Measurements from ENCODE around the gene CACNA2D3.

The CACNA2D3 gene

DNA sequence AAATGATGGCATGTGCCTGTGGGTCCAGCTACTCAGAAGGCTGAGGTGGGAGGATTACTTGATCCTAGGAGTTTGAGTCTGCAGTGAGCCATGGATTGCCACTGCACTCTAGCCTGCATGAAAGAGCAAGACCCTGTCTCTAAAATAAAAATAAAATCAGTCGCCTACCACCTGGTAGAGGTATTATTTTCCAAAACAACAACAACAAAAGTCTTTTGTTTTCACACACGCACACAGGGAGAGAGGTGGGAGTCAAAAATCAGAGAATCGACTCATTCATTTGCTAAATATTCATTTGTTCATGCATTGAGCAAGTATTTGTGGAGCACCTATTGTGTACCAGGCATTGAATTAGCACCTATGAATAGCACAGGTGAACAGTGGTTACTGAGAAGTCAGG, 587.4 kb downstream of the CACNA2D3 start:
- no peak for DNase-seq

DNA sequence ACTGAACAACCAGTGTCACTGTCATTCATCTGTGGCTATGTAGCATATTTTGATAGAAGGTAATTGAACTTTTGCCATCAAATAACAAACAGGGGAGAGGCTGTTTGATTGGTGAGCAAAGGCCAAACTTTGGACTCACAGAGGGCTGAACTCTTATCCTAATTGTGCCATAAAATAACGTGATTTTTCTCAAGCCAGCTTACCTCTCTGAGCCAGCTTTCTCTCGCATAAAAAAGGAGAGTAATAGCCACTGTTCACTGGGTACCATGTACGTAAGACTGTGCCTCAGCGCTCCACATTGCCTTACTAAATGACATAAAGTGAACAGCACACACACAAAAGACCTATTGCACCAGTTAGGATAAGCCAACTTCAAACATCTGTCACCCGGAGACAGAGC, 588.6 kb downstream of the CACNA2D3 start:
- no peak for DNase-seq

DNA sequence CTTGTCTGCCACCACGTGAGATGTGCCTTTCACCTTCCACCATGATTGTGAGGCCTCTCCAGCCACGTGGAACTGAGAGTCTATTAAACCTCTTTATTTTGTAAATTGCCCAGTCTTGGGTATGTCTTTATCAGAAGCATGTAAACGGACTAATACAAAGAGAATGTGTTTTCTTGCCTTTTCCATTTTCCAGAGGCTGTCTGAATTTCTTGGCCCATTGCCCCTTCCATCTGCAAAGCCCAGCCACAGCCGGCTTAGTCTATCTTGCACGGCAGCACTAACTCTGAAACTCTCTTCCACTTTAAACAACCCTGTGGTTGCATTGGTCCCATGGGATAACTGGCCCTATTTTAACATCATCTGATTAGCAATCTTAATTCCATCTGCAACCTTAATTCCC, 590.2 kb downstream of the CACNA2D3 start:
- DNase-seq: no peak

DNA sequence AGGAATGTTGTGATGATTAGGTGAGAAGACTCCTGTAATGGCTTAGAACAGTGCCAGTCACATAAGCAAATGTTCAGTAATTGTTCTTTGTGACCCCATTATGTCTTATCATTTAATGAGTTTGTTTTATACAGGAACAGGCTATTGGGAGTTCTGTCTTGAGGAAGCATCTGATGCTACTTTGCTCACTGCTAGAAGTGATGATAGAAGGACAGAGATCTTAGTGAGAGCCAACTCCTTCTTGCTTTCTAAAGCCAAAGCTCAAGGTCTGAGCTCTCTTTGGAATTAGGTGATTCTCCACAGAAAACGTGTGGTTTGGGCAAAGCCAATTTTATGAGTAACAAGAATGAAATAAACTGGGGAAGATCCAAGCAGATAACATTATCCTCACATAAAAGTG, 590.7 kb downstream of the CACNA2D3 start:
- DNase-seq: no peak

GRCh38 chr3:54713455-54713854, 591.1 kb downstream of the CACNA2D3 start:
- no peak for DNase-seq

DNA sequence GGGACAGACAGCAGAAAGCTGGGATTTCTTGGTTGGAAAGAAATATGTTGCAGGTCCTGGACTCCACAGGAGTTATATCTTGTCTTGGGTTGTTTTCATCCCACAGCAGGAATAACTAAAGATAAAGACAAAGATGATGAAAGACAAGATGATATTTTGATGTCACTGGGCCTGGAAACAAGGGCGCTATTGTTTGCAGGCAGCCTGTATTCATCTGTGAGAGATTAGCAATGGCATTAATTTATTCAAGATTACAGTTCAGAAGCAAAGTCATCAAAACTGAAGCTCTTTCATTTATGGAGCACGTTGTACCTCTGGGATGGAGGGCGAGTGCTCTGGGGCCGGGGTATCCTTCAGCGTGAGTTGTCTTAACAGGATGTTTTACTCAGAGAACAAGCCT, 591.7 kb downstream of the CACNA2D3 start:
- no peak for DNase-seq

GRCh38 chr3:54717506-54717905, 595.2 kb downstream of the CACNA2D3 start:
- DNase-seq: no peak

GRCh38 chr3:54719914-54720313, 597.6 kb downstream of the CACNA2D3 start:
- no peak for DNase-seq

- no peak for DNase-seq
Observed at GRCh38 chr3:54720604-54721003, 598.3 kb downstream of the CACNA2D3 start.

GRCh38 chr3:54731732-54732445, 609.5 kb downstream of the CACNA2D3 start:
- DNase-seq: no peak

- no peak for DNase-seq
Observed at GRCh38 chr3:54733106-54734006, 611.0 kb downstream of the CACNA2D3 start.

GRCh38 chr3:54736459-54736858, 614.1 kb downstream of the CACNA2D3 start:
- no peak for DNase-seq

DNA sequence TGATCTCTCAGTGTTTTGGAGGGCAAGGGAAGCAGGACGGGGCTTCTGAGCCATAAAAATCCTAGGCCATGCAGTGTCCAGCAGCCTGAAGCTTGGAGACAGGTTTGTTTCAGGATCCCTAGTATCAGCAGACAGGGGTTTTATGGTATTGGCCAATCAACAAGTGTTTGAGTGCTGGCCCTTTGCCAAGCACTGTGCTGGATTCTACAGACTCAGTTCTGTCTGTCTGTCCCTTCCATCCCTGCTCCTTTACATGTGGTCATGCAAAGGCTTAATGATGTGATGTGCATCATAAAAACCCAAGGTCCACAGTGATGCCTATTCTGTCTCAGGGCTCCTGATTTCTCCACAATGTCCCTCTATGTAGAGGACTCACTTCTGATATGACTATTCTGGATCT, 621.4 kb downstream of the CACNA2D3 start:
- no peak for DNase-seq

GRCh38 chr3:54744291-54744690, 621.9 kb downstream of the CACNA2D3 start:
- DNase-seq: no peak

DNA sequence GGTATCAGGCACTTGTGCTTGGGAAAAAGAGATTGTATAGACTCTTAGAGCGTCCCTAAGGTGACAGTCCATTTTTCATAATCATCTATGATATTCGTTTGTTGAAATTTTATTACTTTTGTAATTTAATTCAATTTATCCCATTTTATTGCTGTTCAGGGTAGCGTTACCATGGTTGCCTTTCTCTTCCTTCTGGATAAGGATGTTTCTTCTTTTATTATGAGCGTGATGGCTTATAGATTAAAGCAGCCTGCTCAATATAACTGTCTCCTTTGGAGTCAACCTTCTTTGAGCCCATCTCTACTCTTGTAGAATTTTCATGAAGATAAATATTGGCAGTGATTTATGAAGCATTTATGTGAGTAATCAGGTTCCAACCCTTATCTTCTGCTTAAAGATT, 623.5 kb downstream of the CACNA2D3 start:
- DNase-seq: no peak

DNA sequence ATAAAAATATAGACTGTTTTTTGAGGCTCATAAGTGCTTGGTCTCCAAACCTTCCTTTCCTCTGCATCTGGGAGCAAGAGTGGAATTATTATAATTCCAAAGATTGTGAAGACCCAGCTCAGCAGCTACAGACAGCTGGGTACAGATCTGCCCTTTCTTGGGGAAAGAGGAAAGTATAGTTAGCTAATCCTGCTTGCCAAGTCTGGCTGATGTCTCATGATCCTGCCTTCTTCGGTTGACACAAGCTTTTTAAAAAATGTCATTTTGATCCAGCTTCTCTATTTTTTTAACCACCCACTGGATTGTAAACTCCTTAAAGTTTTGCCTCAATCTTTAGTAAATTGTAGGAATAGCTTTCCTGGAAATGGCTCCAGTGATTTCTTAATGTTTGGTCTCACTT, 624.4 kb downstream of the CACNA2D3 start:
- no peak for DNase-seq

DNA sequence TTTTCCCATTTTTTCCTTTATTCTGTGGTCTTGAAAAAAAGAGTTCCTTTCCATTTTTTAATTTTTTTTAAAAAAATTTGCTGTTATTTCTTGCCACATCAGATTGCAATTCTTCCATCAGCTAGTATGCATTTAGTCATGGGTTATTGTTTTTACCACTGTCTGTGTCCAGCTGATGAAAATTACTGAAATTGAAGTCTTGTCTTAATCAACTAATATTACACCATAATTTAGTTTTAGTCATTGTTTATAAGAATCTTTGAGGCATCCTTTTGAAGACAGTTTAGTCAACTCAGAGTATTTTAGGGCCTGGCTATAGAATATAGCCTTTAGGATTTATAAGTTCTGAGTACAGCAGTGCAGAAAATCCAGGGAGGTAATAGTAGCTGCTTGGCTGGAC, 633.4 kb downstream of the CACNA2D3 start:
- no peak for DNase-seq

DNA sequence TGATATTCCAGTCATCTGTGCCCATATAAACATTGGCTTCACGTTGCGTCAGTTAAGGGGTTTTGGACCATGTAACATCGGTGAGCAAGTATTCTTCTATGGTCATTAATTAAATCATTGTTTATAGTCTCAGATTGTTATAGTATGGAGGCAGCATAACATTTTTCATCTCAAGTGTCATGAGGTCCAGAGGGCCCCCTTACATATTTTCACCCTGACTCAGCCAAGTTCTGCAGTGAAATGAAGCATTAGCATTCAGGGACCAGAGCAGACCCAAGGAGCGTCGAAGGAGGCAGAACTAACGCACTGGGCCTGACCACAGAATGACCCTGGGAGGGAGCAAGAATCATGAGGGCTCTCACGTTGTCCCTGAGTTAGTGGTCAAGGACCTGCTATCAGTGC, 634.0 kb downstream of the CACNA2D3 start:
- DNase-seq: peak; percentile 14

DNA sequence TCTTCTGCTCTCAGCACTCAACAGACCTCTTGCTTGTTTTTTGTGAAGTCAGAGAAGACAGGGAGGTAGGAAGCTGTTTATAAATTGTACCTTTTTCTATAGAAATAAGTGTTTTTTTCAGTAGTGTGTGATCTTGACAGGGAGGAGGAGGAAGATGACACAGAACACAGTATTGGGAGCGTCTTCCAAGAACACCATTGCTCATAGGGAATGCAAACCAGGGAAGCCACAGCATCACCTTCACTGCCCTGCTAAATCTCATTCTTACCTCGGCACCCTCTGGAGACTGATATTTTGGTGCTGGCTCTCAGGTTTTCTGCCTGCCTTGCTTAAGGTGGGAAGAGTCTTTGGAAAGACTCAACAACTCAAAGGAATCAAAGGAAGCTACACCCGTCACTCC, 636.1 kb downstream of the CACNA2D3 start:
- DNase-seq: no peak

GRCh38 chr3:54759166-54759565, 636.8 kb downstream of the CACNA2D3 start:
- no peak for DNase-seq

- DNase-seq: no peak
Observed at GRCh38 chr3:54760201-54760600, 637.8 kb downstream of the CACNA2D3 start.

DNA sequence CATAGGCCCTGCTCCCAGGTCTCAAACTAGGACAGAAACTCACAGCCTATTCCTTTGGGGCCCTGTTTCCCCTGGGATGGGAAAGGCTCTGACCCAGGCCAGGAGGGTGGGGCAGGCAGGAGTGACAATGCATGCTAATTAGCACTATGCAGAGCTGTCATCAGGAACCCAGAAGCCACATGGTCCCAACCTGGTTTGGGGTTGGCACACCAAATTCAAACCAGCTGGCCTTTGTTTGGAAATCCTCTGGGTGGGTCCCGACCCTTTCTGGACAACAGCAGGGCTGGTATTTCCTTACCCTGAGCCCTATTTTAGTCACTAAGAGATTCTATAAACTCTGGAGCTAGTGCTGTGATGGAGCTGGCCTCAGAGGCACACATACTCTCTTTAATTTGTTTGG, 639.3 kb downstream of the CACNA2D3 start:
- no peak for DNase-seq

DNA sequence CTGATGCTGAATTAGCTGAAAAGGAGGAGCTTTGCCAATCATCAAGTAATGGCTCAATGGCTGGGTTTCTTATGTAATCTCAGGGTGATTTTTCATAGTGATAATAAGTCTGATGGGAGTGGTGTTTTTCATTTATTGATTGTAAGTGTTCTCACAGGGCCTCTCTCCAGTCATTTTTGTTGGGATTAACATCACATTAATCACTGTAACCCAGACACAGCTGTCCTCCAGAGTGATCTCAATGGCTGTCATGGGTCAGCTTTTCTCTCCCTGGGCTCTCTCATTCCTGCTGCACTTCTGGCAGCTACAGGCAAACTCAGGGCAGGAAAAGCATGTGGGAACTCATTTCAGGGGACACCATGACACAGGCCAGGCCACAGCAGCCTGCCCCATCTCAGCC, 642.6 kb downstream of the CACNA2D3 start:
- DNase-seq: no peak

DNA sequence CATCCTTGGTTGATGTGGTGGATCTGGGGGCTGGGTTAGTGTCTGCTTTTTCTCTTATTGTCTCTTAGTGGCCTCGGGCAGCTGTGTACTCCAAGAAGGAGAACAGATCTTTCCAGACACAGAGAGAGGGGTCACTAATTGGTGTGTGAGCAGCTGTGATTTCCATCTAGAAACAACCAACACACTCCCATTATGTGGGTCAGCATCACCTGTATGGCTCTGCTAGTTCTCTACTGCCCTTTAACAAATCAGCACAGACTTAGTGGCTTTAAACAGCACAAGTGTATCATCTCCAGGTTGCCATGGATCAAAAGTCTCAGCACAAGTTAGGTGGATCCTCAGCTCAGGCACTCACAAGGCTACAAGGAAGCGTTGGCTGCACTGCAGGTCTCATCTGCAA, 648.7 kb downstream of the CACNA2D3 start:
- DNase-seq: no peak

All from NCI-H226 (cell line).